GM04504 (cell line): Measurements from ENCODE around the gene F8.

Source experiments
- DNase-seq: peaks from one replicate; pipeline ENCODE4 v3.0.0-alpha.2; 2012; ENCODE audit warnings: low read depth

F8 gene

GRCh38 chrX:155022585-155022984 is at the start of gene F8:
TSS of gene F8 (minus strand) at chrX:155022723. CDS start at chrX:155022552, 171 bp downstream.
- no peak for DNase-seq

- DNase-seq: no peak
Measured at GRCh38 chrX:155071694-155072280, 49.3 kb upstream of the F8 start.

- peak; percentile 51 for DNase-seq
Measured at GRCh38 chrX:155070975-155071693, 48.6 kb upstream of the F8 start, which contains the start of the genes BRCC3, CMC4 and MTCP1. TSS of gene BRCC3 (plus strand) at chrX:155071508. CDS start at chrX:155071528, 20 bp downstream. TSS of gene CMC4 (minus strand) at chrX:155071136. CDS start at chrX:155064023, 7,113 bp downstream. TSS of gene MTCP1 (minus strand) at chrX:155071136. CDS start at chrX:155066010, 5,126 bp downstream.

GRCh38 chrX:155070663-155070974 is 48.1 kb upstream of the F8 start:
- peak; percentile 3 for DNase-seq

GRCh38 chrX:155070038-155070437 is 47.5 kb upstream of the F8 start:
- DNase-seq: no peak

- no peak for DNase-seq
Measured at GRCh38 chrX:155069414-155069813, 46.9 kb upstream of the F8 start.

GRCh38 chrX:155068165-155068564 is 45.6 kb upstream of the F8 start:
- DNase-seq: peak; percentile 24

GRCh38 chrX:155065035-155065734 is 42.7 kb upstream of the F8 start:
- DNase-seq: peak; percentile 3

- DNase-seq: no peak
Measured at GRCh38 chrX:155061760-155062159, 39.2 kb upstream of the F8 start.

- DNase-seq: peak; percentile 28
Measured at GRCh38 chrX:155056877-155057792, 34.6 kb upstream of the F8 start.

GRCh38 chrX:155056471-155056870 is 33.9 kb upstream of the F8 start:
- DNase-seq: no peak

GRCh38 chrX:155055494-155055893 is 33.0 kb upstream of the F8 start:
- DNase-seq: no peak

GRCh38 chrX:155054255-155054654 is 31.7 kb upstream of the F8 start:
- DNase-seq: no peak

- DNase-seq: no peak
Measured at GRCh38 chrX:155053656-155054055, 31.1 kb upstream of the F8 start.

GRCh38 chrX:155052738-155053498 is 30.4 kb upstream of the F8 start:
- no peak for DNase-seq

GRCh38 chrX:155048977-155049619 is 26.6 kb upstream of the F8 start:
- no peak for DNase-seq

GRCh38 chrX:155046811-155047528 is 24.4 kb upstream of the F8 start:
- no peak for DNase-seq

GRCh38 chrX:155046129-155046810 is 23.7 kb upstream of the F8 start:
- no peak for DNase-seq

GRCh38 chrX:155035688-155036087 is 13.2 kb upstream of the F8 start:
- no peak for DNase-seq
